Erythroblast (primary cell): Measurements from ENCODE around the gene ADH1B.

Source experiments
- GATA1 ChIP-seq: IDR thresholded peaks from 2 replicates; pipeline ENCODE4 v1.6.1; 2011; ENCODE audit warnings: low read depth, mild to moderate bottlenecking, control low read depth, low read length, moderate library complexity
- POLR2A ChIP-seq: IDR thresholded peaks from 2 replicates; pipeline ENCODE4 v1.6.1; 2011; ENCODE audit warnings: mild to moderate bottlenecking, low read length

- TF ChIP-seq GATA1 (no peak), POLR2A (no peak)
Observed at GRCh38 chr4:99276417-99276816, 44.8 kb downstream of the ADH1B start.
